CD4-positive, CD25-positive, alpha-beta regulatory T cell (primary cell): Measurements from ENCODE around the gene ENTREP3. TPM values are rescaled to one million over a fixed set of nuclear protein-coding genes. Genes with fewer than 3 reads are reported as not detected.
"Not testable (repeated sequence)": the region's sequence is repeated elsewhere in the genome, so short reads cannot be mapped to it uniquely, and the experiment has no call there.

Experiments
- ATAC-seq, 2 donors: fragments of 150-1000 bp; cut with Tn5 transposase; one replicate each; pipeline ENCODE4 v1.10.0; 2021; ENCODE audit warnings: low read depth in 2 of 2, moderate number of reproducible peaks in 2 of 2, moderate library complexity in 1 of 2
- DNase-seq, 3 donors: peaks; one replicate each; pipeline versions ENCODE4 v3.0.0 to v3.0.0-alpha.2; 2012 to 2022; ENCODE audit warnings: mixed read lengths in 1 of 3
- H3K27ac ChIP-seq: one replicate; pipeline ENCODE4 v1.7.0; 2013; ENCODE audit warnings: mild to moderate bottlenecking, low read length; ENCODE audit not compliant: insufficient read depth, poor library complexity, severe bottlenecking
- H3K27me3 ChIP-seq: one replicate; pipeline ENCODE4 v1.7.0; 2013; ENCODE audit warnings: low read length; ENCODE audit not compliant: control insufficient read depth, insufficient read depth
- H3K36me3 ChIP-seq: one replicate; pipeline ENCODE4 v1.7.0; 2013; ENCODE audit warnings: mild to moderate bottlenecking, low read length, moderate library complexity; ENCODE audit not compliant: control insufficient read depth, insufficient read depth
- H3K4me1 ChIP-seq: 2 replicates; pipeline ENCODE4 v1.7.0; 2013; ENCODE audit warnings: mild to moderate bottlenecking, low read length; ENCODE audit not compliant: insufficient read depth, control insufficient read depth, poor library complexity, severe bottlenecking
- H3K4me3 ChIP-seq: one replicate; pipeline ENCODE4 v1.7.0; 2013; ENCODE audit warnings: low read depth, mild to moderate bottlenecking, low read length, moderate library complexity
- H3K9me3 ChIP-seq, 2 experiments: 1 replicate in 1 of 2; 2 replicates in 1 of 2; pipeline ENCODE4 v1.7.0; 2013; ENCODE audit warnings: low read length in 2 of 2, mild to moderate bottlenecking in 1 of 2, moderate library complexity in 1 of 2; ENCODE audit not compliant: control insufficient read depth in 2 of 2
- H3K27ac Mint-ChIP-seq, 3 donors: one replicate each; pipeline ENCODE4 v1.8.0; 2020 to 2022; ENCODE audit warnings: mild to moderate bottlenecking in 3 of 3, mixed read lengths in 3 of 3, moderate library complexity in 2 of 3
- H3K27me3 Mint-ChIP-seq: one replicate; pipeline ENCODE4 v1.8.0; 2022; ENCODE audit warnings: mild to moderate bottlenecking, mixed read lengths
- H3K36me3 Mint-ChIP-seq: one replicate; pipeline ENCODE4 v1.8.0; 2020; ENCODE audit warnings: mixed read lengths
- H3K4me1 Mint-ChIP-seq, 4 donors: one replicate each; pipeline ENCODE4 v1.8.0; 2020 to 2022; ENCODE audit warnings: mixed read lengths in 4 of 4, mild to moderate bottlenecking in 1 of 4
- H3K4me3 Mint-ChIP-seq, 4 donors: one replicate each; pipeline ENCODE4 v1.8.0; 2020 to 2022; ENCODE audit warnings: mild to moderate bottlenecking in 4 of 4, mixed read lengths in 4 of 4, moderate library complexity in 3 of 4
- H3K9me3 Mint-ChIP-seq, 7 donors: one replicate each; pipeline ENCODE4 v1.8.0; 2020 to 2022; ENCODE audit warnings: mixed read lengths in 7 of 7, mild to moderate bottlenecking in 3 of 7, moderate library complexity in 2 of 7
- polyA plus RNA-seq, 4 donors: library from polyadenylated mRNA; unstranded; fragments of 300-500 nt; fragmentation: Illumina TruSeq; gene quantifications; one replicate each; pipeline ENCODE4 v1.2.3, GENCODE V29; 2021
- total RNA-seq: library from RNA; stranded (reverse); gene quantifications from one replicate; pipeline ENCODE4 v1.2.3, GENCODE V29; 2022

ENTREP3 gene
- total and polyA plus RNA-seq, 5 donors from 2014 or later, result 0.57 to 7.8 (median 0.76) TPM

- H3K27ac ChIP-seq, H3K4me1 ChIP-seq, H3K4me3 ChIP-seq, H3K36me3 Mint-ChIP-seq, H3K9me3 ChIP-seq, H3K27me3 ChIP-seq, H3K36me3 ChIP-seq, H3K9me3 Mint-ChIP-seq, H3K27me3 Mint-ChIP-seq: not testable (repeated sequence)
- Mint-ChIP-seq H3K27ac (peak overlapping the region in 2 of 3 donors; percentile 34 to 54), H3K4me1 (peaks cover 13 to 24% (median 16%) of the 10 kb centered on the region in 4 donors), H3K4me3 (peak overlapping the region in 2 of 4 donors; percentile 45 to 46)
- ATAC-seq (peak in 1 of 2 donors; percentile 37), DNase-seq (peak in 1 of 3 donors; percentile 32)
These were observed 40.6 kb downstream of the ENTREP3 start for GRCh38 chr1:155214702-155215101.

DNA sequence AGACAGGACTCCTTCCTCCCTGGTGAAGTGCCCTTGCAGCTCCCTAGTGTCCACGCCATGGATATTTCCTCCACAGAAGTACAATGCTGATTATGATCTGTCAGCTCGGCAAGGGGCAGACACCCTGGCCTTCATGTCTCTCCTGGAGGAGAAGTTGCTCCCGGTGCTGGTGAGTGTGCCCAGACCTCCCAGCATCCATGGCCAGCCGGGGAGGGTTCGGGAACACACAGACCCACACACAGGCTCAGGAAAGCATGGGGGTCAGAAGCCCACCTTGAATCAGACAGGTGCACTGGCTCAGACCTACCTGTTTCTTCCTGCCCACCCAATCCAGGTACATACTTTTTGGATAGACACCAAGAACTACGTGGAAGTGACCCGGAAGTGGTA is 43.2 kb downstream of the ENTREP3 start:
- H3K27ac Mint-ChIP-seq, ATAC-seq, DNase-seq: not testable (repeated sequence)

GRCh38 chr1:155211381-155212050 is 43.8 kb downstream of the ENTREP3 start:
- H3K27ac ChIP-seq, H3K9me3 Mint-ChIP-seq, H3K4me3 ChIP-seq, H3K27me3 ChIP-seq, ATAC-seq, DNase-seq, H3K36me3 ChIP-seq, H3K27me3 Mint-ChIP-seq, H3K9me3 ChIP-seq, H3K36me3 Mint-ChIP-seq: not testable (repeated sequence)
- peaks cover 10 to 34% (median 26%) of the 10 kb centered on the region in 4 donors for H3K4me1 Mint-ChIP-seq
- H3K4me1 ChIP-seq, result peaks cover 29% of the 10 kb centered on the region
- peak overlapping the region in 2 of 4 donors; percentile 8 to 95 for H3K4me3 Mint-ChIP-seq
- peak overlapping the region in 2 of 3 donors; percentile 47 to 61 for H3K27ac Mint-ChIP-seq

More for the DNA sequence above, 43.2 kb downstream of the ENTREP3 start:
- H3K27me3 Mint-ChIP-seq, H3K9me3 ChIP-seq, H3K36me3 ChIP-seq, H3K4me3 ChIP-seq, H3K9me3 Mint-ChIP-seq, H3K27me3 ChIP-seq, H3K36me3 Mint-ChIP-seq, H3K27ac ChIP-seq: not testable (repeated sequence)
- H3K4me1 Mint-ChIP-seq, result peaks cover 10 to 29% (median 22%) of the 10 kb centered on the region in 4 donors
- H3K4me3 Mint-ChIP-seq, result peak overlapping the region in 1 of 4 donors; percentile 95
- peaks cover 27% of the 10 kb centered on the region for H3K4me1 ChIP-seq

DNA sequence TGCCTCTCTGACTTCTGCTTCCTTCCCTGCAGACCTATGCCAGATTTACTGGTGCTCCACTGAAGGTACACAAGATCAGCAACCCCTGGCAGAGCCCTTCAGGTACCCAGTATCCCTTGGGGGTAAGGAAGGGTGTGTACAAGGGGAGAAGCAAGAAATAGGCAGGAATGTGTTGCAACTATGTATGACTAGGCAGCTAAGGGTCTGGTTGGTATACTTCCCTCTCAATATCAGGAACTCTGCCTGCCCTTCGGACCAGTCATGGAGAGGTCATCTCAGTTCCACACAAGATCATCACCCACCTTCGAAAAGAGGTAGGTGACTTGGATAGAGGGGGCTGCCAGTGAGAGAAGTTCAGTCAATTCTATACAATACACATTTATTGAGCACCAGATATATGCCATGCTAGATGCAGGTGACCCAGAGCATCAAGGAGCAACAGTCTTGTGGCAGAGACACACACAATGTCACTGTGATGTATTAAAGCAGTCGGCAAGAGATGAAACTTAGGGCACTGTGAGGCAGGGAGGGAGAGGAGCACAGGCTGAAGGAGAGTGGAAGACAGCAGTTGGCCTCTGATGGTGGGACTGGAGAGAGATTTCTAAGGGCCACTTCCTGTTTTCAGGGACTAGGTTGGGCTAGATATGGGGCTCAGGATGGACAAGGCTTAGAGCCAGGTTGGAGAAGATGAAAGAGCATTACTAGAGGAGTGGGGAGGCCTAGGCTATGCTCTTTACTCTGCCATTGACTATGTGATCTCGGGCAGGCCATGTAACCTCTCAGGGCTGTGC is 44.8 kb downstream of the ENTREP3 start:
- Mint-ChIP-seq H3K27ac (peak overlapping the region in 1 of 3 donors; percentile 37), H3K9me3 (no peaks in the 10 kb centered on the region), H3K4me1 (peaks cover 10 to 34% (median 26%) of the 10 kb centered on the region in 4 donors), H3K4me3 (peak overlapping the region; percentile 41 to 95 (median 59)), H3K27me3 (no peaks in the 10 kb centered on the region), H3K36me3 (peaks cover 5% of the 10 kb centered on the region)
- ATAC-seq (no peak), DNase-seq (no peak)
- Histone ChIP-seq H3K27ac (no peak overlapping the region), H3K4me3 (no peak overlapping the region), H3K27me3 (no peaks in the 10 kb centered on the region), H3K36me3 (peaks cover 4% of the 10 kb centered on the region), H3K9me3 (no peaks in the 10 kb centered on the region), H3K4me1 (peaks cover 28% of the 10 kb centered on the region)

GRCh38 chr1:155209312-155209721 is 46.0 kb downstream of the ENTREP3 start:
- H3K36me3 Mint-ChIP-seq, result peaks cover 5% of the 10 kb centered on the region
- DNase-seq, result no peak
- H3K4me1 ChIP-seq, result peaks cover 27% of the 10 kb centered on the region
- peaks cover 4% of the 10 kb centered on the region for H3K36me3 ChIP-seq
- H3K27ac ChIP-seq, result peak overlapping the region; percentile 99
- peak overlapping the region; percentile 76 to 95 (median 86) for H3K27ac Mint-ChIP-seq
- no peaks in the 10 kb centered on the region for H3K9me3 Mint-ChIP-seq
- peaks cover 5 to 27% (median 21%) of the 10 kb centered on the region in 4 donors for H3K4me1 Mint-ChIP-seq
- H3K9me3 ChIP-seq, result no peaks in the 10 kb centered on the region
- H3K27me3 ChIP-seq, result no peaks in the 10 kb centered on the region
- no peaks in the 10 kb centered on the region for H3K27me3 Mint-ChIP-seq
- H3K4me3 ChIP-seq, result peak overlapping the region; percentile 93
- H3K4me3 Mint-ChIP-seq, result peak overlapping the region; percentile 87 to 96 (median 92)
- ATAC-seq, result no peak

DNA sequence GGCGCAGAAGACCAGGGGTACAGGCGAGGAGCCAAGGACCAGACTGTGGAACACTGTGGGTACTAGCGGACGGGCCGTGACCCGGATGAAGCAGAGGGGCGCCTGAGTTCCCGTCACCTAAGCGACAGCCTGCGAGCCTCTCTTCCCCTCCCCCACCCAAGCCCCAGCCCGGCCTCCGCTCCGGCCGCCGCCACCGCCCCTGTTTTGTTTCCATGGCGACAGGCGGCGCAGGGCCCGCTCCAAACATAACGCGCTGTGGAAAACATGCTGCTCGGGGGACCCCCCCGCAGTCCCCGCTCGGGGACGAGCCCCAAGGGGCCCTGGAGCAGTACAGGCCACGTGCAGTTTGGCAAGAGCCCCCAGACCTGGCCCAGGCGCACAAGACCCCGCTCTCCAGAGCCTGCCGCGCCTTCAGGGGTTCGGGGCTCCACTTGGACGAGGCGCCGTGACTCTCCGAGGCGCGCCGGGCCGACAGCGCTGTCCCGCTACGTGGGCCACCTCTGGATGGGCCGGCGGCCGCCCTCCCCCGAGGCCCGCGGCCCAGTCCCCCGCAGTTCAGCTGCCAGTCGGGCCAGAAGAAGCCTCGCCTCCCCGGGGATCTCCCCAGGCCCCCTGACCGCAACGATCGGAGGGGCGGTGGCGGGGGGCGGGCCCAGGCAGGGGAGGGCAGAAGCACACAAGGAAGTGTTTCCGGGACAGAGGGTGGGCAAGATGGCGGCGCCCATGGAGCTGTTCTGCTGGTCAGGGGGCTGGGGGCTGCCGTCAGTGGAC is 46.6 kb downstream of the ENTREP3 start, which contains the start of gene MTX1:
MTX1 (plus strand) TSS at position 155 of the 771 bp plus-strand sequence; CDS start at position 265, 110 bp downstream.
- Mint-ChIP-seq H3K9me3 (no peaks in the 10 kb centered on the region), H3K36me3 (peaks cover 5% of the 10 kb centered on the region), H3K4me1 (peaks cover 5 to 27% (median 21%) of the 10 kb centered on the region in 4 donors), H3K4me3 (peak within 1 kb of the TSS; percentile 87 to 96 (median 92)), H3K27ac (peak within 1 kb of the TSS; percentile 93 to 96 (median 95)), H3K27me3 (no peaks in the 10 kb centered on the region)
- ATAC-seq (peak; percentile 84), DNase-seq (peak; percentile 87 to 89 (median 88))
- no peaks in the 10 kb centered on the region for H3K9me3 ChIP-seq
- H3K4me3 ChIP-seq, result peak within 1 kb of the TSS; percentile 93
- H3K27ac ChIP-seq, result peak within 1 kb of the TSS; percentile 99
- H3K4me1 ChIP-seq, result peaks cover 27% of the 10 kb centered on the region
- peaks cover 4% of the 10 kb centered on the region for H3K36me3 ChIP-seq
- H3K27me3 ChIP-seq, result no peaks in the 10 kb centered on the region

DNA sequence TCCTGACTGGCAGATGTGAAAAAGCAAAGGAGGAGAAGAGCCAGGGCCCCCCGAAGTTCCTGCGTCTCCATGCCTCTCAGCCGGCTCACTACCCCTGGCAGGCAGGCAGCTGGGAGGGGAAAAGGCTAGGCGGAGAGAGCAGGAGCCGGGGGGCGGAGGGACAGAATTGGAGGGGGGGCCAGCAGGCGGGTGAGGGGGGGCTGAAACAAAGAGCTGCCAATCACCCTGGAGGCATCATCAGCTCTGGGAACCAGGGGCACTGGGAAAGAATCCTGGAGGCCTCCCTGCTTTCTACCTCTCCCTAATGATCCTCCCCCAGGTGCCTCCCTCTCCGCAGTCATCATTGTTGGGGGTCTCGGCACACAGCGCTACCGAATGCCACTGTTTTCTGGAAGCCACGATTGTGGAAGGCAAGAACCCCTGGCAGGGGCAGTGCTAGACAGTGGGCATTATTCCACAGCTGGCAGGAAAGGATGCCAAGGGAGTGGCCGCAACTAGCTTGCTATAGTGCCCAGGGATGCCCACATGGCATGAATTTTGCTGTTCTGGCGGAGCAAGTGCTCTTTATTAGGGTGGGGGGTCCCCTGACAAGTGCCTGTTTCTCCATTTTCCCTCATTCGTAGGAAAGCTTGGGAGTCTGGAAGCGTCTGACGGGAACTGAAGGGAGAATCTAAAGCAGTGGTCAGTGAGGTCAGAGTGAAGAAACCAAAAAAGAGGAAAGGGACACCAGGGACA is 47.3 kb downstream of the ENTREP3 start, which contains the start of gene THBS3:
THBS3 (minus strand) TSS at position 92 of the 735 bp plus-strand sequence; CDS start at position 71, 21 bp downstream.
- H3K4me3 Mint-ChIP-seq, result peak within 1 kb of the TSS; percentile 87 to 95 (median 92)
- no peaks in the 10 kb centered on the region for H3K27me3 Mint-ChIP-seq
- no peak for DNase-seq
- H3K4me1 ChIP-seq, result peaks cover 27% of the 10 kb centered on the region
- H3K36me3 Mint-ChIP-seq, result peaks cover 5% of the 10 kb centered on the region
- ATAC-seq, result no peak
- peak within 1 kb of the TSS; percentile 93 to 96 (median 95) for H3K27ac Mint-ChIP-seq
- no peaks in the 10 kb centered on the region for H3K9me3 Mint-ChIP-seq
- H3K9me3 ChIP-seq, result no peaks in the 10 kb centered on the region
- H3K27ac ChIP-seq, result peak within 1 kb of the TSS; percentile 99
- H3K4me1 Mint-ChIP-seq, result peaks cover 5 to 27% (median 21%) of the 10 kb centered on the region in 4 donors
- H3K27me3 ChIP-seq, result no peaks in the 10 kb centered on the region
- peaks cover 4% of the 10 kb centered on the region for H3K36me3 ChIP-seq
- H3K4me3 ChIP-seq, result peak within 1 kb of the TSS; percentile 59
